Astrocyte (in vitro differentiated cells and primary cell): ENCODE data around the gene EPS8. TPM values are rescaled to one million over a fixed set of nuclear protein-coding genes. Genes with fewer than 3 reads are reported as not detected.

Experiments
- DNase-seq: peaks from one replicate; pipeline ENCODE4 v3.0.0-alpha.2; 2010; ENCODE audit warnings: low read depth
- FAIRE-seq: peaks from 2 replicates; lab custom pipeline; 2011; peaks lifted over from hg19 to GRCh38; lab: Jason Lieb, UNC
- H2AFZ ChIP-seq: 2 replicates; pipeline ENCODE4 v1.6.0; 2012; ENCODE audit warnings: low read depth, low read length, inconsistent platforms
- H3K27ac ChIP-seq: 2 replicates; pipeline ENCODE4 v1.5.1; 2011; ENCODE audit warnings: low read depth, low read length, inconsistent platforms
- H3K27me3 ChIP-seq: 2 replicates; pipeline ENCODE4 v1.6.0; 2011; ENCODE audit warnings: low read length, inconsistent platforms; ENCODE audit not compliant: insufficient read depth
- H3K36me3 ChIP-seq: 2 replicates; pipeline ENCODE4 v1.5.1; 2011; ENCODE audit warnings: low read length, inconsistent platforms; ENCODE audit not compliant: insufficient read depth
- H3K4me1 ChIP-seq: 2 replicates; pipeline ENCODE4 v1.5.1; 2011; ENCODE audit warnings: low read length, inconsistent platforms; ENCODE audit not compliant: insufficient read depth
- H3K4me2 ChIP-seq: 2 replicates; pipeline ENCODE4 v1.6.0; 2012; ENCODE audit warnings: low read length, inconsistent platforms
- H3K4me3 ChIP-seq: 2 replicates; pipeline ENCODE4 v1.5.1; 2011; ENCODE audit warnings: low read depth, mild to moderate bottlenecking, low read length, inconsistent platforms; ENCODE audit not compliant: insufficient read depth
- H3K79me2 ChIP-seq: 2 replicates; pipeline ENCODE4 v1.6.0; 2012; ENCODE audit warnings: mild to moderate bottlenecking, low read length, inconsistent platforms; ENCODE audit not compliant: insufficient read depth
- H3K9ac ChIP-seq: 2 replicates; pipeline ENCODE4 v1.6.0; 2012; ENCODE audit warnings: mild to moderate bottlenecking, low read length, inconsistent platforms
- H3K9me3 ChIP-seq: 2 replicates; pipeline ENCODE4 v1.5.1; 2012; ENCODE audit warnings: low read depth, mild to moderate bottlenecking, low read length, inconsistent platforms; ENCODE audit not compliant: insufficient read depth
- H4K20me1 ChIP-seq: 2 replicates; pipeline ENCODE4 v1.6.0; 2012; ENCODE audit warnings: low read length, inconsistent platforms; ENCODE audit not compliant: insufficient read depth
- H3K27ac Mint-ChIP-seq: one replicate; pipeline ENCODE4 v1.8.0; 2021; ENCODE audit warnings: mild to moderate bottlenecking, mixed read lengths; ENCODE audit not compliant: unreplicated experiment
- H3K27me3 Mint-ChIP-seq: one replicate; pipeline ENCODE4 v1.8.0; 2021; ENCODE audit warnings: low read depth, mixed read lengths; ENCODE audit not compliant: unreplicated experiment
- H3K36me3 Mint-ChIP-seq: one replicate; pipeline ENCODE4 v1.8.0; 2021; ENCODE audit warnings: low read depth, mixed read lengths; ENCODE audit not compliant: unreplicated experiment
- H3K4me1 Mint-ChIP-seq: one replicate; pipeline ENCODE4 v1.8.0; 2021; ENCODE audit warnings: low read depth, mixed read lengths; ENCODE audit not compliant: unreplicated experiment
- H3K4me3 Mint-ChIP-seq: one replicate; pipeline ENCODE4 v1.8.0; 2021; ENCODE audit warnings: mild to moderate bottlenecking, moderate library complexity, mixed read lengths; ENCODE audit not compliant: unreplicated experiment
- H3K9me3 Mint-ChIP-seq: one replicate; pipeline ENCODE4 v1.8.0; 2021; ENCODE audit warnings: mild to moderate bottlenecking, mixed read lengths; ENCODE audit not compliant: unreplicated experiment
- CTCF ChIP-seq: IDR thresholded peaks from 2 replicates; pipeline ENCODE4 v1.5.1; 2011; ENCODE audit warnings: low read depth, mild to moderate bottlenecking, inconsistent platforms, low read length, moderate library complexity; ENCODE audit not compliant: insufficient read depth
- EZH2 ChIP-seq: IDR thresholded peaks from 2 replicates; pipeline ENCODE4 v1.6.1; 2012; ENCODE audit warnings: mild to moderate bottlenecking, low read length, inconsistent platforms; ENCODE audit not compliant: insufficient read depth
- total RNA-seq: library from RNA; stranded (reverse); gene quantifications from 2 replicates; pipeline ENCODE4 v1.2.1, GENCODE V29; 2021

The EPS8 gene
- total RNA-seq, 1 donor from 2014 or later = 31.8 TPM

DNA sequence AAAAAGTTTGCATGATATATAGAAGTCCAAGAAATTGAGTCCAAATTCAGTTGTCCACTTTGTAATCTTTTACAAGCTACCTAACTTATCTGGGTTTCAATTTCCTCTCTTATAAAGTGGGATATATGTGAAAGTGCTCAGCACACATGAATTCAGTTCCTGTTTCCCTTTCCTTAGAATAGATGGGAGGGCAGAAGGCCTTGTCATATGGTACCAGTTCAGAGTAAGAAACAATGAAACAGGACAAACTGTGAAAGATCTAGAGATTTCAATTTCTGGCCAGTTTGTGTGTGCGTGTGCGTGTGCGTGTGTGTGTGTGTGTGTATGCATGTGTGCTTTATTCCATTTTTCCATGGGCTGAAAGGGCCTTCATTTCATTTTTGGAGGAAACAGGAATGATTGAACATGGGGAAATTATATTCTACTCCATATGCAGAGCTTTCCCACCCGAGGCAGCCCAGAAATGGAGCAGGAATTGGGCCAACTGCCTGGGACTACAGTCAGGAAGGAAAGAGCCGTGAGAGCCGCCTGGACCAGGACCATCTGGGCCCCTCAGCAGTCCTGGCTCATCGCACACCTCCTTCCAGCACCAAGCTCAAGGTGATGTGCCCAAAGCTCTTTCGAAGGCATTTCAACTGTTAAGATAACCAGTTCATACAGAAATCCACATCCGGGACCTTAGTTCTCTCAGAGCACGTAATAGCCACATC, 183.2 kb downstream of the EPS8 start:
- Mint-ChIP-seq H3K9me3 (no peaks in the 10 kb centered on the region), H3K36me3 (no peaks in the 10 kb centered on the region), H3K27me3 (no peaks in the 10 kb centered on the region), H3K4me3 (no peak overlapping the region), H3K4me1 (peaks cover 14% of the 10 kb centered on the region), H3K27ac (no peak overlapping the region)
- H3K4me3 ChIP-seq = no peak overlapping the region
- H3K27ac ChIP-seq = no peak overlapping the region
- DNase-seq (no peak), FAIRE-seq (no peak)
- H2AFZ ChIP-seq = no peak overlapping the region
- H3K4me2 ChIP-seq = no peak overlapping the region
- H3K4me1 ChIP-seq = peaks cover 5% of the 10 kb centered on the region
- no peaks in the 10 kb centered on the region for H3K9me3 ChIP-seq
- no peak overlapping the region for H3K9ac ChIP-seq
- no peaks in the 10 kb centered on the region for H3K36me3 ChIP-seq
- TF ChIP-seq CTCF = no peak
- TF ChIP-seq EZH2 = no peak
- H4K20me1 ChIP-seq = no peaks in the 10 kb centered on the region
- H3K79me2 ChIP-seq = no peaks in the 10 kb centered on the region
- H3K27me3 ChIP-seq = no peaks in the 10 kb centered on the region

GRCh38 chr12:15603474-15604085, 185.6 kb downstream of the EPS8 start:
- Histone ChIP-seq H2AFZ (no peak overlapping the region), H3K27ac (no peak overlapping the region), H3K9ac (no peak overlapping the region), H3K36me3 (no peaks in the 10 kb centered on the region), H3K79me2 (no peaks in the 10 kb centered on the region), H3K4me1 (peaks cover 12% of the 10 kb centered on the region), H3K27me3 (no peaks in the 10 kb centered on the region), H3K4me2 (no peak overlapping the region), H3K4me3 (no peak overlapping the region), H4K20me1 (no peaks in the 10 kb centered on the region), H3K9me3 (no peaks in the 10 kb centered on the region)
- Mint-ChIP-seq H3K36me3 (no peaks in the 10 kb centered on the region), H3K27me3 (no peaks in the 10 kb centered on the region), H3K4me1 (peaks cover 19% of the 10 kb centered on the region), H3K27ac (no peak overlapping the region), H3K4me3 (no peak overlapping the region), H3K9me3 (no peaks in the 10 kb centered on the region)
- FAIRE-seq (no peak), DNase-seq (no peak)
- TF ChIP-seq EZH2 (no peak), CTCF (no peak)
